Stimulated activated memory B cell treated with anti-CD40 and anti-IgM and Interleukin-4, amounts not matched to agents 10 μg/mL and 1 μg/mL and 100 μg/mL, for 72 hours (primary cell): Measurements from ENCODE around the gene PDE6H.

ENCODE experiments used
- ATAC-seq: fragments of 150-1000 bp; cut with Tn5 transposase; 2 replicates; pipeline ENCODE4 v1.10.0; 2021
- H3K27ac Mint-ChIP-seq: one replicate; pipeline ENCODE4 v1.8.0; 2022; ENCODE audit warnings: mild to moderate bottlenecking, mixed read lengths
- H3K27me3 Mint-ChIP-seq: one replicate; pipeline ENCODE4 v1.8.0; 2022; ENCODE audit warnings: mixed read lengths
- H3K36me3 Mint-ChIP-seq: one replicate; pipeline ENCODE4 v1.8.0; 2022; ENCODE audit warnings: mixed read lengths
- H3K4me1 Mint-ChIP-seq: one replicate; pipeline ENCODE4 v1.8.0; 2022; ENCODE audit warnings: mixed read lengths
- H3K4me3 Mint-ChIP-seq: one replicate; pipeline ENCODE4 v1.8.0; 2022; ENCODE audit warnings: mild to moderate bottlenecking, moderate library complexity, mixed read lengths
- H3K9me3 Mint-ChIP-seq: one replicate; pipeline ENCODE4 v1.8.0; 2022; ENCODE audit warnings: mixed read lengths

PDE6H gene

DNA sequence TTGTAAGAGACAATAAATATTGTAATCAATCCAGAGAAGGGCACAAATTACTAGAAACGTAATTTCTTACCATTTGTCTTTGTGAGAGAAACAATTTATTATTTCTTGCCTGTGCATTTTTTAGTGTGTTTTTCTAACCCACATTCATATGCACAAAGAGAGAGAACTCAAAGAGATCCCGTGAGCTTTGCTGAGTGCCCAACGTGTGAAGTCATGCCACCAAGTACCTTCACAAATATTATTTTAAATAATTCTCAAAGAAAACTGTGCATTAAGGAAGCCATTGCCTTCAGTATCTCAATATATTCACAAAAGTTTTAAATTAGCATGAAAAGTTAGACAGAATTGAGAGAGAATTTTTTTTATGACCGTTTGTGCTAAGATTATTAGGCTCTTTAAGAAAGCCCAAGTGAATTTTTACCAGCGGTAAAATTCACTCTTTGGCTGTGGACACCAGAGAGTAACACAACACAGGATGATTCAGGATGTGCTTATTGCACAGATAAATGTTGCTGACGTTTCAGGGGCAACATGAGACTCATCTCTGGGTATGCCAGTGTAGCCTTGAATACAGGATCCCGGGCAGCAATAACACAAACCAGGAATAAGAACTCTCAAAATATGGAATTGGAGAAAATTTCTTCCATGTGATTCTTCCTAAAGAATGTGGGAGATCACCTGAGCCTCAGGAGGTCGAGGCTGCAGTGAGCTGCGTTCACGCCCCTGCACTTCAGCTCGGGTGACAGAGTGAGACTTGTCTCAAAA lies 14.3 kb upstream of the PDE6H start:
- Mint-ChIP-seq H3K27ac (peak overlapping the region; percentile 95), H3K36me3 (peaks cover 20% of the 10 kb centered on the region), H3K4me3 (peak overlapping the region; percentile 99), H3K27me3 (no peaks in the 10 kb centered on the region), H3K9me3 (no peaks in the 10 kb centered on the region), H3K4me1 (peaks cover 56% of the 10 kb centered on the region)
- no peak for ATAC-seq

DNA sequence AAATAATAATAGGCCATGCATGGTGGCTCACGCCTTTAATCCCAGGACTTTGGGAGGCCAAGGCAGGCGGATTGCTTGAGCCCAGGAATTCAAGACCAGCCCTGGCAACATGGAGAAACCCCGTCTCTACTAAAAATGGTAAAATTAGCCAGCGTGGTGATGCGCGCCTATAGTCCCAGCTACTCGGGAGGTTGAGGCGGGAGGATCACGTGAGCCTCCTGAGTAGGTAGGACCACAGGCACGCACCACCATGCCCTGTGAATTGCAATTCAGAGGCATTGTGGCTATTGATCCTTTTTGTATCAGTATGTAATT lies 13.8 kb upstream of the PDE6H start:
- Mint-ChIP-seq H3K27me3 (no peaks in the 10 kb centered on the region), H3K9me3 (no peaks in the 10 kb centered on the region), H3K4me3 (peak overlapping the region; percentile 99), H3K27ac (peak overlapping the region; percentile 95), H3K4me1 (peaks cover 56% of the 10 kb centered on the region), H3K36me3 (peaks cover 20% of the 10 kb centered on the region)
- ATAC-seq = no peak

DNA sequence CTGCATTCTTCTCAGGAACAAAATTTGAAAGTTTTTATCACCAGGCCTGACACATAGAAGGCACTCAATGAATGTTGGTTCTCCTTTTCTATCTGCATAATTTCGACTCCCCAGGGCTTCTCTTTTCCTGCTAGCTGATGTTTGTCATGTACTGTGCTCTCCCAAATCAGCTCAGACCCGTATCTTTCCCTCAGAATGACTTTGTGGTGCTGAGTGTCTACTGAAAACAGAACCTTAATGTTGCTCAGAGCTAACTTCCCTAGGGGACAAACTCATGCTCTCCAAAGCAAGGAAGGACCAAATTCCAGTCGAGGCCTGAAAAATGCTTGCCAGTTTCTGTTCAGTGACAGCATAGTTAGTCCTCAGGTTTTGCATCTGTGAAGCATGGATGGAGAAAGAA lies 13.4 kb upstream of the PDE6H start:
- Mint-ChIP-seq H3K36me3 (peaks cover 20% of the 10 kb centered on the region), H3K4me1 (peaks cover 55% of the 10 kb centered on the region), H3K4me3 (peak overlapping the region; percentile 99), H3K9me3 (no peaks in the 10 kb centered on the region), H3K27me3 (no peaks in the 10 kb centered on the region), H3K27ac (peak overlapping the region; percentile 95)
- ATAC-seq = peak; percentile 58

DNA sequence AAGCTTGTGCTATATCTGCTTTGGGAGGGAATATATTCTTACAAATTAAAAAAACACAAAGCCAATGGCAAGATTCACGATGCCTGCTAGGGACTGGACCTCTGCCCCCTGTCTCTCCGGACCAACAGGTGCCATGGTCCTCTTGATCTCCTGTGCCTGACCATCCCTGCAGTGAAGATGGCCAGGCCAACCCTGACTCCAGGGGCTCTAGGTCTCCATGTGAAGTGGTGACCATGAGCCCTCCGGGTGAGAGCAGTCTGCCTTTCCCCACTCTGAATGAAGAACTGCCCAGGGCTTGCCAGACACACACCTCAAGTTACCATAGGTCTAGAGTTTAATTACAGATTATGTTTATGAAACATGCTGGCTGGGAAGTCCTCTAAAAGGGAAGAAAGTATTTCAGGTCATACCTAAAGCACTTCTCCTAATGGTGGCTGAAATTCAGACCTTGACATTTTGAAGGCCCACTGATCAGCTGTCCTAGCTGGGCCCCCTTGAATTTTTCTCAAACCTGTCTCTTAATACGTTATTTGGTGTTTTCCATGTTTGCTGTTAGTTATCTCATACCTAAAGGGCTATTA lies 12.8 kb upstream of the PDE6H start:
- Mint-ChIP-seq H3K4me1 (peaks cover 53% of the 10 kb centered on the region), H3K4me3 (peak overlapping the region; percentile 99), H3K36me3 (peaks cover 20% of the 10 kb centered on the region), H3K27me3 (no peaks in the 10 kb centered on the region), H3K9me3 (no peaks in the 10 kb centered on the region), H3K27ac (peak overlapping the region; percentile 95)
- no peak for ATAC-seq

DNA sequence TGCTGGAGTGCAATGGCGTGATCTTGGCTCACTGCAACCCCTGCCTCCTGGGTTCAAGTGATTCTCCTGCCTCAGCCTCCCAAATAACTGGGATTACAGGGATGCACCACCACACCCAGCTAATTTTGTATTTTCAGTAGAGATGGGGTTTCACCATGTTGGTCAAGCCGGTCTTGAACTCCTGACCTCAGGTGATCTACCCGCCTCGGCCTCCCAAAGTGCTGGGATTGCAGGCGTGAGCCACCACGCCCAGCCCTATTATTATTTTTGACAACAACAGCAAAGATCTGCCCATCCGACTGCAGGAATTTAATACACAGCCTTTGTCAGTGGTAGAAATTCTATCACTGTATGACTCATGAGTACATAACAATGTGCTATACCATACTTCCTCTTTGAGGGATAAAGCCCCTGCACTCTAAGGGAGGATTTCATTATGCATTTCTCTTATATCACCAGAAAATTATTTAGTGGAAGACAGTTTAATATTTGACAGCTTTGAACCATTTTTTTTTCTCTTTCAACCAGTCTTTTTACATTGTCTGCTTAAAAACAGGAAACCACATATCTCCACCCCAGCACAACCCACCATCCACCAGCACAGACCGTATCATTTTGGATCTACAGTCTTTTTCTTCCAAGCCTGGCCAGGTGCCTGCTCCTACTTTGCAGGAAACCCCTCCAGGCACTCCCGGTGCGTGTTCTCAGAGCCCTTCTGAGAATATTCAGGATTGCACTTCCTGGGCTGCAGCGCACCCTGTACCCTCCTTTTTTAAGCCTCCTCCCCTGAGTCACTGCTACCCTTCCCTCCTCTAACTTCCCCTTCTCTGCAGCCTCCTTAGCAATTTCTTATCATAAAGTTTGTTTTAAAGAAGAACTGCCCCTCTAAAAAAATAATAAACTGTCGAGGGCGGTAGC lies 12.0 kb upstream of the PDE6H start:
- peak; percentile 80 for ATAC-seq
- no peaks in the 10 kb centered on the region for H3K27me3 Mint-ChIP-seq
- H3K36me3 Mint-ChIP-seq = peaks cover 20% of the 10 kb centered on the region
- peak overlapping the region; percentile 99 for H3K4me3 Mint-ChIP-seq
- H3K9me3 Mint-ChIP-seq = no peaks in the 10 kb centered on the region
- H3K4me1 Mint-ChIP-seq = peaks cover 58% of the 10 kb centered on the region
- peak overlapping the region; percentile 95 for H3K27ac Mint-ChIP-seq

DNA sequence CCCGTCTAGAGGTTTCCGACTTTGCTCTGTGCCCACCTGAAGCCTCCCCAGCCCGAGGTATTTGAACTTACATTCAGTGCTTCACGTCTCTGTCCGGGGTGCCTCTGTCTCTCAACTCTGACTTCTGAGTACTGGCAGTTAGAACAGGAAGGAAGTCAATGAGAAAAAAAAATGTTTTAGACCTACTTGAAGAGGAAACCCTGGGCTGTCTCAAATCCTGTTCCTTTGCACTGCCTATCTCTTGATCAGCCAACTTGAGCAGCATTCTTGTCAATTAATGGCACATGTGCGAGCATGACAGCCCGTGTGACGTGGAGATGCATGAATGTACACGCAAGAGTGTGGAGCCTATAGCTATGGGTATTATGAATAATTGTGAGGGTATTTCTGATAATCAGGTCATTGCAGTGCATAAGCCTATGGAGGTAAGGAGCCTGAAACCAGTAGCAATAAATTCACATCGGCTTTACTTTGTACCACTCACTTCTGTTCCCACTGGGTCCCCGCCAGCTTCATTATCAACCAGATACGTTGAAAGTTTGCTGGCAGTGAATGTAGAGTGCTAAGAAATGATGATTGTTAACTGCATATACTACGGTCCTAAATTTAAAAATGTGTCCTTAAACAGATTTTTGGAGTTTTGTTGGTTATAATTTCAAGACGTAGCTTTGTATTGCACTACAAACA lies 11.2 kb upstream of the PDE6H start, which contains the start of gene ARHGDIB:
ARHGDIB (minus strand) TSS at position 136 of the 687 bp plus-strand sequence. CDS start 10,889 bp downstream, outside the sequence.
- peak within 1 kb of the TSS; percentile 95 for H3K27ac Mint-ChIP-seq
- peaks cover 58% of the 10 kb centered on the region for H3K4me1 Mint-ChIP-seq
- H3K4me3 Mint-ChIP-seq = peak within 1 kb of the TSS; percentile 99
- H3K36me3 Mint-ChIP-seq = peaks cover 20% of the 10 kb centered on the region
- H3K9me3 Mint-ChIP-seq = no peaks in the 10 kb centered on the region
- ATAC-seq = peak; percentile 89
- no peaks in the 10 kb centered on the region for H3K27me3 Mint-ChIP-seq

DNA sequence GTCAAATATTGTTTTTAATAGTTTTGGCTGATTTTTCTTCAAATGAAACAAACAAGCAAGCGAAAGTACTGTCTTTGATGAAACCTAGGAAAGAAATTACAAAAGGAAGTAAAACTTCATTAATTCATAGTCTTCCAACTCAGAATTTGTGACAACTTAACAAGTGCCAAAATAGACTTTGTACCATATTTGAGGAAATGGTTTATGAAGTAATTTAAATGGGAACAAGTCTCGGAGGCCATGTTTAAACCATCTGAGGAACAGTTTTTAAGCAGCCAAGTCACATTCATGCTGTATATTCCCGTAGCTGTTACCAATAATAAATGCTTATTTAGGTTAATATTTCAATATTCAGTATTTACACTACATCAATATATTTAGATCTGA lies 10.7 kb upstream of the PDE6H start:
- Mint-ChIP-seq H3K27ac (peak overlapping the region; percentile 95), H3K27me3 (no peaks in the 10 kb centered on the region), H3K4me3 (peak overlapping the region; percentile 99), H3K9me3 (no peaks in the 10 kb centered on the region), H3K4me1 (peaks cover 52% of the 10 kb centered on the region), H3K36me3 (peaks cover 20% of the 10 kb centered on the region)
- ATAC-seq = no peak

DNA sequence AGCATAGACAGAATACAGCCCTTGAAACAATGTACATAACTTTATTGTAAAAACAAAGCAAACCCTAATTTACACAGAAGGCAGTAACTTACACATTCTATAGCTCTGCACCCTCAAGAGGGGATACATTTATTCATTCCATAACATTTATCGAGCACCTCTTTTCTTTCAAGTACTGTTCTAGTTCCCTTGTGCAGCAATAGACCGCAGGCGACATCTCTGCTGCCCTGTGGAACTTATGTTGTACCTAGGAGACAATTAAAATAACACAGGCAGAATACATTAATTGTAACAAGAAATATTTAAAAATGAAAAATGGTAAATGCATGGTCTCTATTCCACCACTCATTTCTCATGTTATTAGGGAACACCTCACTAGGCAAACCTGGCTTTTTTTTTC lies 10.0 kb upstream of the PDE6H start:
- H3K27ac Mint-ChIP-seq = peak overlapping the region; percentile 95
- H3K4me3 Mint-ChIP-seq = no peak overlapping the region
- no peaks in the 10 kb centered on the region for H3K27me3 Mint-ChIP-seq
- peaks cover 15% of the 10 kb centered on the region for H3K36me3 Mint-ChIP-seq
- H3K9me3 Mint-ChIP-seq = no peaks in the 10 kb centered on the region
- ATAC-seq = no peak
- peaks cover 46% of the 10 kb centered on the region for H3K4me1 Mint-ChIP-seq

DNA sequence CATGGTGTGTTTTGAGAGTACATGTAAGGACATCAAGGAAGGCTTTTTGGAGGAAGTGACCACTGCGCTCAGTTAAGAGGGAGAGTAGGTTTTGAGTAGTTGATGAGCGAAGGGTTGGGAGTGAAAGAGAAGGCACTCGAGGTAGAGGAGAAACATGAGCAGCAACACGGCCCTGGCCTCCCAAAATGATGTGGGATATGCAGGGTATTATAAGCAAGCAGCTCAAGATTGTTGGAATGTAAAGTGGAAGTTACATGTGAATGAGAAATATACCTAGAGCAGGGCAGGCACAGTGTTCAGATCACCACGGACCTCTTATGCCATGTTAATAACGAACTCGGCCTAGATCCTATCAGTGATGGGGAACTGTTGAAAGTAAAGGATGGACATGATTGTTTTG lies 9.3 kb upstream of the PDE6H start:
- Mint-ChIP-seq H3K4me3 (no peak overlapping the region), H3K9me3 (no peaks in the 10 kb centered on the region), H3K27ac (peak overlapping the region; percentile 95), H3K27me3 (no peaks in the 10 kb centered on the region), H3K36me3 (peaks cover 11% of the 10 kb centered on the region), H3K4me1 (peaks cover 39% of the 10 kb centered on the region)
- ATAC-seq = no peak

DNA sequence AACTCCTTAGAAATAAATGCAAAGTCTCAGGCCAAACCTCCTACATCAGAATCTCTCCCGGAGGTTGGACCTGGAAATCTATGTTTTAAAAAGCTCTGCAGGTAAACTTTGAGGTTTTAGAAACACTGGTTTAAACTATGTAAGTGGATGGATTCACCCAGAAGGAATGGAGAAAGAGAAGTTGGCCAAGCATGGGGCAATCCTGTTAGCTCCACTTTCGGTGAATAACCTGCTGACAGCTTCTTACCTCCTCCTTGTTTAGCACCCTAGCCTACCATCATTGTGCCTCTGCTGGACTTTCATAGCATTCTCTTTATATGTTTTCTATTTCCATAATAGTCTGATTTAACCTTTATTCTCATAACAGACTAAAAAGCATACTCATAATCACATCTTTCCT lies 8.4 kb upstream of the PDE6H start:
- no peak for ATAC-seq
- Mint-ChIP-seq H3K4me3 (no peak overlapping the region), H3K4me1 (peaks cover 30% of the 10 kb centered on the region), H3K27ac (peak overlapping the region; percentile 95), H3K36me3 (peaks cover 3% of the 10 kb centered on the region), H3K9me3 (no peaks in the 10 kb centered on the region), H3K27me3 (no peaks in the 10 kb centered on the region)

DNA sequence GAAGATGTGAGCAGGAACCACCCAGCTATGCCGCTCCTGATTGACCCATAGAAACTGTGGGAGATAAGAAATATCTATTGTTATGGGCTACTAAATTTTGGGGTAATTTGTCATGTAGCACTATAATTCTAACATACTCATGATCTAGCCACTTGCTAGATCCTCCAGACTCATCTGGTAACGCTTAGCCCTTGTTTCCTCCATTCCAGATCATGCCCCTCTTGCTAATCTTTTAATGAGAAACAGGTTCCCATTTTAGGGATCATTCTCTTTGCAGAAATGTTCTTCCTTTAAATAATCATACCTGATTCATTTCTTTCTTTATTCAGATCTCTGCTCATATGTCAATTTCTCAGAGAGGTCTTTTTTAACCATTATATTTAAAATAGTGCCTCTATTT lies 7.6 kb upstream of the PDE6H start:
- H3K4me1 Mint-ChIP-seq = peaks cover 30% of the 10 kb centered on the region
- no peaks in the 10 kb centered on the region for H3K9me3 Mint-ChIP-seq
- ATAC-seq = no peak
- no peak overlapping the region for H3K4me3 Mint-ChIP-seq
- no peaks in the 10 kb centered on the region for H3K27me3 Mint-ChIP-seq
- peak overlapping the region; percentile 95 for H3K27ac Mint-ChIP-seq
- no peaks in the 10 kb centered on the region for H3K36me3 Mint-ChIP-seq

DNA sequence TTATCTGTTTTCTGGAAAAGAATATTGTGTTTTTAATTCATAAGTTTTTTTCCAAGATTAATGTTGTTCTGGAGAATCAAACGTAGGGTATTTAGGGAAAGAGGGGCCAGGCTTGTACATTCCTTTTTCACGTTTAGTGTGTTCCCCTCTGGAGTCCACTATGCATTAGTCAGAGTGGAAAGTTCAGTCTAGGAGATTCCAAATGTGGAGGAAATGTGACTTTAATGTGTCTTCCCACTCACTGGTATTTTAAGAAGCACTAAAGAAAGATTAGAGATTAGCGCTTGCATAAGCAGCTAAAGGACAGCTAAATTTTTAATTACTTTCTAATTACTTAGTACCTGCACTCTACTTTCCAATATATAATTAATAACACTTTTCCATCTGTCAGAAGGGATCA lies 4.4 kb upstream of the PDE6H start:
- no peak for ATAC-seq
- no peaks in the 10 kb centered on the region for H3K27me3 Mint-ChIP-seq
- peaks cover 23% of the 10 kb centered on the region for H3K4me1 Mint-ChIP-seq
- H3K9me3 Mint-ChIP-seq = no peaks in the 10 kb centered on the region
- H3K36me3 Mint-ChIP-seq = no peaks in the 10 kb centered on the region
- no peak overlapping the region for H3K27ac Mint-ChIP-seq
- H3K4me3 Mint-ChIP-seq = no peak overlapping the region

DNA sequence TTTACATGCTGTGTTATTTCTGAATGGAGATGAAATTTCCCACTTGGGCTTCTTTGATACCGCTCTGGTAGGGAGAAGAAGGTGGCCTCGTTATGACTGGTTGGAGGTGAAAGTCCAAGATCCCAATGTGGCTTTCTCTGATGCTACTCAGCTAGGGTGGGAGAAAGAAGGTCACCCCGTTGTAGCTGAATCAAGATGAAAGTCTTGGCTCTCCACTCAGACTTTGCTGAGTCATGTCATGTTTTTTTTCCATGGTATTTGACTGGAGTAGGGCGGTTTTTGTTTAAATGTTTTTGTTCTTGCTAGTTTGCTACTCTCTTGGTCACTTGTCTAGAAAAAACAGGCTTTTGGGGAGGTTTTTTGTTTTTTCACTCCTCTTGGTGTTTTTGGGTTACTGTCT lies 2.4 kb upstream of the PDE6H start:
- peaks cover 24% of the 10 kb centered on the region for H3K4me1 Mint-ChIP-seq
- no peaks in the 10 kb centered on the region for H3K27me3 Mint-ChIP-seq
- H3K9me3 Mint-ChIP-seq = no peaks in the 10 kb centered on the region
- H3K36me3 Mint-ChIP-seq = no peaks in the 10 kb centered on the region
- ATAC-seq = no peak
- H3K27ac Mint-ChIP-seq = no peak overlapping the region
- H3K4me3 Mint-ChIP-seq = no peak overlapping the region

DNA sequence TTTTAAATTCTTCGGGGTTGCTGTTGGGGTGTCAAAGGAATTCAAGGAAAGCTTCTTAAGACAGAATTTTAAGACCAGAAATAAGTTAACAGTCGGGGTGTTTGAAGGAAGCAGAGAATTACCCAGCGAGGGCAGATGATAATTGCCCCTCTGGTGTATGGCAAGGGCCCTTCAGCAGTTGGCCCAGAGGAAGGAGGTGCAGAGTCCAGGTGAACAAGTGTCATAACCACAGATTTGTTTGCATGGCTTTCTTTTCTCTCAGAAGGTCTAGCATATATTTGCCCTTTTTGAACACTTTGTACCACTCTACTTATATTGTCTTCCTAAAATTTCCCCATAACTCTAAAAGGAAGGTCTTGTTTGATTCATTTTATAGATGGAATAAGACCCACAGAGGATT lies 1.8 kb downstream of the PDE6H start:
- Mint-ChIP-seq H3K4me3 (no peak overlapping the region), H3K36me3 (no peaks in the 10 kb centered on the region), H3K9me3 (no peaks in the 10 kb centered on the region), H3K4me1 (peaks cover 26% of the 10 kb centered on the region), H3K27ac (peak overlapping the region; percentile 16), H3K27me3 (no peaks in the 10 kb centered on the region)
- ATAC-seq = no peak

DNA sequence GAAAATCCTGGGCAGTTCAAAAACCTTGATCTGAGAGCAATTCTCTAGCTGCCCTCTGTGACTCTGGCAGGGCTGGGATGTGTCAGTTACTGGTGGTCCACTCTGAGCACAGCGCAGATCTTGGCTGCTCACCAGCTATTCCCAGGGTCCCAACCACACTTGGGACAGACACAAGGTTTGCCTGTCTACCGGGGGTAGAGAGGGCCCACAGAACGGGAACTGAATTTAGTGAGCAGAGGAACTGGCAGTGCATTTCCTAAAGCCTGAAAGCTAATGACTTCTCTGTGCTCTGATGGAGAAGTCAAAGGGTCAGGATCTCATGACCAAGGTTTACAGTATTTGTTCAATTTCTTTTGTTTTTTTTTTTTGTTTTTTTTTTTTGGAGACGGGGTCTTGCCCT lies 2.6 kb downstream of the PDE6H start:
- Mint-ChIP-seq H3K36me3 (no peaks in the 10 kb centered on the region), H3K4me3 (no peak overlapping the region), H3K4me1 (peaks cover 28% of the 10 kb centered on the region), H3K27me3 (no peaks in the 10 kb centered on the region), H3K9me3 (no peaks in the 10 kb centered on the region), H3K27ac (no peak overlapping the region)
- ATAC-seq = no peak
